CMK (cell line): ENCODE data around the gene CAMKV.

Source experiments
- DNase-seq: peaks from one replicate; pipeline ENCODE4 v3.0.0-alpha.2; 2010; ENCODE audit warnings: low read depth

CAMKV gene

GRCh38 chr3:49895791-49896190 is 26.1 kb upstream of the CAMKV start:
- DNase-seq: no peak

GRCh38 chr3:49889296-49889695 is 19.6 kb upstream of the CAMKV start:
- DNase-seq: no peak

DNA sequence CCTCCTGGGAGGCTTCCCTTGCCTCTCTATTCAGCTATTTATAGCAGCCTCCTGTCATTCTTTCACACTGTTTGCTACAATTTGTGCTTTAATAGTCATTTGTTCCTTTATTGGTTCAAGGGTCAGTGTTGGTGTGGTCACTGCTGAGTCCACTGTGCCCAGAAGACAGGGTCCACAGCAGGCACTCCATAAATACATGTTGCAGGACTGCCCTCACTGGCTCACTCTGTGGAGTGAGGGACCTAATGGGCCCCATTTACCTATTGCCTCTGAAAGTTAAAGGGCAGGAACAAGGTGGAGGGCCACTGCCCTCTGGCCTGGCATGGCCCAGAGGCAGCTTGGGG is 17.2 kb upstream of the CAMKV start:
- no peak for DNase-seq

DNA sequence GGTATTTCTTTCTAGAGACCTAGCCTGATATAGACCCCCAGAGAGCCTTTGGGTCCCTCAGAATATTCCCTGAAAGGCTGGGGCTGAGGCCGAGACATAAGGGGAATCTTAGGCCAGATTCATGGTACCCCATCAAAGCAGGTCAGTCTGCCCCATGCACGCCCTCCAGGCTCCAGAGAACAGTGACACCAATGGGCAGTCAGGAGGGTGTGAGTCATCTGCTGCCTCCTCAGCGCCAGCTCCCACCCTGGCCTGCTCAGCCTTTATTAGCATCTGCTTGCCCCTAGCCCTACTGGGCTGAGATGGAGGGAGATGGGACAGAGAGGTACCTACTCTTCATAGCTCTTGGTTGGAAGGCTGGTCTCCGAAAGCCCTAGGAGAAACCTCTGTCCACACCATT is 14.3 kb upstream of the CAMKV start:
- no peak for DNase-seq

GRCh38 chr3:49882166-49882565 is 12.5 kb upstream of the CAMKV start:
- DNase-seq: no peak

GRCh38 chr3:49880581-49881315 is 11.0 kb upstream of the CAMKV start:
- DNase-seq: no peak

- DNase-seq: no peak
Observed at GRCh38 chr3:49879721-49880120, 10.0 kb upstream of the CAMKV start.

- DNase-seq: no peak
Observed at GRCh38 chr3:49878686-49879085, 9.0 kb upstream of the CAMKV start.

DNA sequence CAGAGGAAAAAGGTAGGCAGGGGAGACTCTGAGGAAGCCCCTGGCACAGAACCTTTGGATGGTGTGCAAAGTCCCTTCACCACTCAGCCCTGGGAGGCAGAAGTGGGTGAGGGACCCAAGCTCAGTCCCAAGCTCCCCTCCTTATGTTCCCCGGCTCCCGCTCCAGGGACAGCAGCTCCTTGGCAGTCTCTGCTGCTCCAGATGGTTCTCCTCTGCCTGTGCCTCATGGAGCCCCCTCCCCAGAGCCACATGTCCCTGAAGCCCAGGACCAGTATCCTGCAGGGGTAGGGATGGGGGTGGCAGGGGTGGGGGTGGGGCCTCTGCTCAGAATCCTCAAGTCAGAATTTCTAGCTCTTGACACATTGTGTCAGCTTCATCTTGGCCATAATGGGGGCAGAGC is 8.0 kb upstream of the CAMKV start:
- DNase-seq: no peak

DNA sequence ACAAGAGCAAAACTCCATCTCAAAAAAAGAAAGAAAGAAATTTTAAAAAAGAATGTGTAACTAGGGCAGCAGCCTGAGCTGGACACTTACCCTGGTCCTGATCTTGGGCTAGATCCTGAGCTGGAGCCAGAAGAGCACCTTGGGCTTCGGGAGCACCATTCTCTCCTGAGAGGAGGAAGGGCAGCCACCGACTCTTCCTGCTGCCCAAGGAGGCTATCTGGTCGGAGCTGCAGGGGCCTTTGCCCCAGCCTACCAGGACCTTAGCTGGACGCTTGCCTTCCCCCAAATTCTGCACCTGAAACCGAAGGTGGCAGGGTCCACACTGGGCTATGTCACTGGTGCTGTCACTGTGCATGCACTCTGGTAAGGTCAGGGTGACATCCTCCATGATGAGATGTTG is 6.9 kb upstream of the CAMKV start:
- DNase-seq: no peak

DNA sequence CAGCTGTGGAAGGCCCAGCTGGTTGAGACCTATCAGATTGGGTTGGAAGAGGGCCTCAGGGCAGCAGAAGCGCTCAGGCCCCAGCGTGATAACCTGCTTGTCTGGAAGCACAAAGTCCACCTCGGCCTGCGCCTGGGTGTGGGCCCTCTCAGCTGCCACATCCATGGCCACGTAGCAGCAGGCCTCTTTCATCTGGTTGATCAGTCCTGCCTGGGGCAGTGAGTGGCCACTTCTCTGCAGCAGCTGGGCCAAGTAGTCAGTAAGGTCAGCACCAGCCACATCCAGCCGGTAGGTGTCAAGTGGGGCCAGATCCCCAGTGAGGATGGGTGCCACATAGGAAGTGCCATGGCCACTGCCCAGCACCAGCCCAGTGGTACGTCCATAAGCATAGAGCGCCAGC is 3.9 kb upstream of the CAMKV start:
- no peak for DNase-seq

- DNase-seq: no peak
Observed at GRCh38 chr3:49872801-49873281, 3.1 kb upstream of the CAMKV start.

DNA sequence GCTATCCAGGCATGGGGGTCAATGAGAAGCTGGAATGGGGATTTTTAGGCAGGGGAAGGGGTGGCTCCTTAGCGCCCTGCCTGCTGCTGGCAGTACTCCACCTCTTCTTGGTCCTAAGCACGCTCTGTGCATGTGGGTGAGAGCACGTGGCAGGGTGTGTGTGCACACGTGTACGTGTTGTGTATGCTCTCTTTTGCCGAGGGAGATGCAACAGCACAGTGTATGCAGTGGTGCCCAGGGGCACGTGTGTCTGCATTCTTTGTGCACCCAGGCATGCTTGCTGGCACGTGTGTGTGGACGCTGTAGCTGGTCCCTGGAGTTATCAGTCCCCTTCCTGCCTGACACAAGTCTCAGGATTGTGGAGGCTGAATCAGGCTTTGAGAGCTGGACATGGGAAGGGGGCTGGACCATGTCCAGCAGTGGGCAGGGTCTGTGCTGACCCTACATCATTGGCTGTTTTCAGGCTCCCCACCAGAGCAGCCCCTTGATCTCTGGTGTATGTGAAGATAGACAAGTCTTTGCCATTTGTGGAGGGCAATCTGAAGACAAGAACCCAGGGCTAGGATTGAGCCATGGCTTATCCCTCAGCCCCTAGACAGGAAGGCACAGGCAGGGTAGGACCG is 1.9 kb upstream of the CAMKV start:
- no peak for DNase-seq

GRCh38 chr3:49868862-49869466 is 742 bp downstream of the CAMKV start:
- no peak for DNase-seq

DNA sequence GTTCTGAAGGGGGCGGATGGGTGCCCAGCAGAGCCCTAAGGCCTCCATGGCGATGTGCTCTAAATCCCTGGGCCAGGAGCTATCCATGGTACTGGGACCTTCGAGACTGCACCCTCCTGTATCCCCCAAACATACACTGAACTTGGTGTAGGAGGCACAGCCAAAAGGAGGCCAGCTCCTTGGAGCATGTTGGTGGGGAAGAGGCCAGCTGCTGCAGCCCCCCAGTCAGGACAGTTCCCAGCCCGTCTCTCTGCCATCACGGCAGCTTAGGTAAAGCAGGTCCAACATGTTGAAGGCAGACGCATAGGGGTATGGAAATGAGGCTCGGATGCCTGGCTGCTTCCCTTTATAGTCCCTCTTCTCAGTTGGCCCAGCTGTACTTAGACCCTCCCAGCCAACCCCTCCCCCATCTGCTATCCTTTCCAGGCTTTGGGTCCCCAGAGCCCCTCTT is 1.8 kb downstream of the CAMKV start:
- no peak for DNase-seq

DNA sequence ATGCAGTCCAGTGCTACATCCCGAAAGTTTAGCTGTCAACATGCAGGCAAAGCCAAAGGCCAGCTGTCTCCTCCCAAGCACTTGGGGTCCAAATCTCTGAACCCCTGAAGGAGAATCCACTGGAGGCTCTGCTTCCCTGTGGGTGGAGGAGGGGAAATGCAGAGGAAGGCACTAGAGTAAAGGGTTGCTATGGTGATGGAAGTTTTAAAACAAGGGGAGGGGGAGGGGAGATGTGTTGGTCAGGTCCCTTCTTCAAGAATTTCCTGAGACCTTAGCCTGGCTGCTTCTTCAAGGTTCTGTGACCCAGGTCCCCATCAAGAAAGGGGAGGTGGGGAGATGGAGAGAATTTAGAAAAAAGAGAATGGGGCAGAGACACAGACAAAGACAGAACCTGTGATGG is 2.3 kb downstream of the CAMKV start:
- DNase-seq: no peak

DNA sequence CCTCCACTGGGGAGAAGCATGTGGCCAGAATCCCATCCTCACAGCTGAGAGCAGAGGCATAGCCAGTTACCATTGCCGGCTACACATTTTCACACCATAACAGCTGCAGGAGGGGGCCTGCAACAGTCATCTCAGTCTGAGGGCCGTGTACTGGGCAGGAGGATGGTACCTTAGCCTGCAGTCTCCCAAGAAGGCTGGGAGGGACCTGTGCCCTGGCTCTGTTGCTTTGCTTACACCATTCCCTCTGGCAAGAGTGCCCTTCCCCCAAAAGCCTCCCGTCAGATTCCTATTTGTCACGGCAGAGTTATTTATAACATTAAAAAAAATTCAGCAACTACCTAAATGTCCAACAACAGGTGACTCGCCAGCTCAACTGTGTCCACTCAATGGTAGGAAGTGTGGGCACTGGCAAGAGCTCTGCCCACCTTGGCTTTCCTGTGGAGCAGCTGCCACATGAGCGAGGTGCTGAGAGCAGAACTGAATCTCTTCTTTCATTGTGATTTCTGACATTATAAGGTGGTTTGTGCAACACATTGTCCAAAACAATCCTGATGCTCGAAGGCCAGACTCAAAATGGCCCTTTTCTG is 4.4 kb downstream of the CAMKV start:
- DNase-seq: no peak

DNA sequence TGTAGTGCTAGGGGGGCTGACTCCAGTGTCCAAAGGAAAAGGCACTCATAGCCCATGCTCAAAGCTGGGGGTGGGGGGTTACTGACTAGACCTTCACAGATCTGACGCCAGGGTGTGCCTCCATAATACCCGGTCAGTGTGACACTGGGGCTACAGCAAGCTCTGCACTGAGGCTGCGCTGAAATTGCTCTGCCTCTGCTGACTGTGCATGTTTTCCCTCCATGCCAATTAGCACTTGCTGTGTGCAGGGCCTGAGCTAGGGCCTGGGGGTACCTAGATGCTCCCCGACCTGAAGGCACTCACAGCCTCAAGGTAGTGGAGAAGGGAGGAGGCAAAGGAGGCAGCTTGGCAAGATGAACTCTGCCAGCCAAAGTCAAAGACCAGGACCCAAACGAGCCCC is 5.2 kb downstream of the CAMKV start:
- DNase-seq: no peak

- DNase-seq: no peak
Observed at GRCh38 chr3:49859576-49860305, 10.0 kb downstream of the CAMKV start.

DNA sequence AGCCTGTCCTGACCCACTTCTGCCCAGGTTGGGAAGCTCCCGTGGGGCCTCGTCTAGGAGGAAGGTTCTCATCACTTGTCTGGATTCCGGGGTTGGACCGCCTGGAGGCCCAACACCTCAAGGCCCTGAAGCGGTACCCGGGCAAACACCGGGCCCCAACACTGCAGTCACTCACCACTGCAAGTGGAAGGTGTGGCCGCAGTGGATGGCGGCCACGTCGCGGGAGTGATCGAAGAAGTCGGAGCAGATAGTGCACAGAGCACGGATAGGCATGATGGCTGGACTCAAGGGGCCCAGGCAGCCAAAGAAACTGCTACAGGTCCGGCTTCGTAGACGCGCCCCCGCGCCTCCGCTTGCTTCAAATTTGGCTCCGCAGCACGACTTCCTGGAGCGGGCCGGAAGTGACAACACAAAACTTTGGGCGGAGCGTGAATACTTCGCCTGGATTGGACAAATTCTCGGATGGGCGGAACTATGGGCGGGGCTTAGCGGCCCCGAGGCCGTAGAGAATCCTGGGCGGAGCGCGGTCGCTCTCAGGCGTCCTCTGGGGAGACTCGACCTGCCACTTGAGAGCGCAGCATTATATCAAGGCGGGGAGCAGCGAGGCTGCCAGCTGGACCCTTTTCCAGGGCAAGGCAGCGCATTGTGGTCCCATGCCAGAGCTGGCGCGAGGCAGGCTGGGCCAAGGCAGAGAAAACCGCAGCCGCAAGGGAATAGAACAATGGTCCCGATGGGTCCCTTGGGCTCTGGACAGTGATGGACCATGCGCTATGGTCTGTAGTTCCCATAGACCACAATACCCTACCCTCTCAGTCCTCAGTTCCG is 13.3 kb downstream of the CAMKV start, which contains the start of gene TRAIP:
TRAIP (minus strand) TSS at position 384 of the 825 bp plus-strand sequence; CDS start at position 273, 111 bp downstream.
- DNase-seq: peak; percentile 92

DNA sequence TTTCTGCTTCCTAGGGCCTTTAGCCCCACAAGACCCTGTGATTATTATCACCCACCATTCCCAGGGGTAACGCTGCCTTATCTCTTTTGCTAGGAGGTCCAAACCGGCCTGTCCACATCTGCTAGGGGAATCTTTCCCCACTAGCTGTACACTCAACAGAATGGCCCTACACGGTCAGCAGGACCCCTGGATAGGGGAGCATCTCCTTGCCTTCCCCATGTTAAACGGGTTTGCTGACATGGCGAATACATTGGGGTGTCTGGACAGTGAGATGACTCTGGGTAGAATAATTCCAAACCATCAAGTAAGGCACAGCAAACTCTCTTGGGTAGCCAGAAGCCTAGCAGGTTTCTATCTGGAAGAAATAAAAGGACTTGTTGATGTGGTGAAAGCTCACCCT is 14.0 kb downstream of the CAMKV start:
- no peak for DNase-seq
